GM19025 (cell line): ENCODE results near the gene ALKBH3.

ENCODE experiments used
- ATAC-seq: cut with Tn5 transposase; IDR thresholded peaks from one replicate; pipeline ENCODE4 v1.9.1; 2021; ENCODE audit warnings: mild to moderate bottlenecking, low read depth, moderate library complexity; ENCODE audit not compliant: unreplicated experiment

ALKBH3 gene

DNA sequence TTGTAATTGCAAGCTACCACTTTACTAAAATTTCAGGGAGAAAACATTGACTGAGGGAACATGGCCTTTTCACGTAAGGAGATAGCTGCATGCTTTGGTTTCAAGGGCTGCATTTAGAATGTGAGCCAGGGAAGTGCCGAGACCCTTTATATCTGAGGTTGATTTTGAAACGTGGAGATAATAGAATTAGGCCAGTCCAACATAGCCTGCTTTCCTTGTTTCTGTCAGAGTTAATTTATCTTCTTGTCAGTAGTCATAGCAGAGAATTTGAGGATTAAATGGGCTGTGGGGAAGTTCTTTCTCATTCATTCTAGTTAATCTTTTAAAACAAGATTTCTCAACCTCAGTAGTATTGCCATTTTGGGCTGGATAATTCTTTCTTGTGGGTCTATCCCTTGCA, 12.2 kb downstream of the ALKBH3 start:
- no peak for ATAC-seq

DNA sequence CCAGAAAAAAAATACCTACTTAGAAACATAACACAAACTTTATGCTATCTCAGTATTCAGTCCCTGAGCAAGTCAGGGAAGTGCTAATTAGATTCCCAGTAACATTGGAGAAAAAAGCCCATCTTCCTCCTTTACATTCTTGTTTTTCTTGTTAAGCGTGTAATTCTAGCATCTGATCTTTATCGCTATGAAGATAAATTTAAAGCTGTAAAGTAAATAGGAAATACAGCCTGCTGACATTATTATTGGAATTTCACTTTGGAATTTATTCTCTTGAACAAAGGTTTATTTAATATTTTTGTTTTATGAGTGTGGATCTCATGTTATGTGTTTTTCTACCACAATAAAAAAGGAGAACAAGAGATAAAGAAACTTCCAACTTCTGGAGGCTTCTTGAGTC, 13.9 kb downstream of the ALKBH3 start:
- ATAC-seq, result no peak

DNA sequence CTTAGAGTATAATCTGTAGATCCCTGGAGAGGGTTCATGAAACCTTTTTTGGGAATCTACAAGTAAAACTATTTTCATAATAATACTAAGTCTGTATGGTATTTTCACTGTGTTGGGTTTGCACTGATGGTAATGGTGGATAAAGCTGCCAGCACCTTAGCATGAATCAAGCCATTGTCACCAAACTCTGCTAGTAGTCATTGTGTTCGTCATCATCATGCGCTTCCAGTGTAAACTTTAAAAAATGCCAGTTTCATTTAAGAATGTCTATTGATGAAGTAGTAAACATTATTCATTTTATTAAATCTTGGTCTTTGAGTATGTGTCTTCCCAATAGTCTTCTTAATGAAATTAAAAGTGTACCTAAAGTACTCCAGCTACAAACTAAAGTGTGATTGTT, 15.0 kb downstream of the ALKBH3 start:
- ATAC-seq, result no peak

DNA sequence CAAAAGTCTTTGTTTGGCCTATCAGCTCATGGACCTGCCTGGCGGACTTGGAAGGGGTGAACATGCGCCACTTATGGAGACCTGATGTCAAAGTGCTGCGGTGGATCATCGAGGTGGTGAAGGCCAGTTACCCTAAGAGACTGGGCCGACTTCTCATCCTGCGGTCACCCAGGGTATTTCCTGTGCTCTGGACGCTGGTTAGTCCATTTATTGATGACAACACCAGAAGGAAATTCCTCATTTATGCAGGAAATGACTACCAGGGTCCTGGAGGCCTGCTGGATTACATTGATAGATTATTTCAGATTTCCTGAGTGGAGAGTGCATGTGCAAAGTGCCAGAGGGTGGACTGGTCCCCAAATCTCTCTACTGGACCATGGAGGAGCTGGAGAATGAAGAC, 17.9 kb downstream of the ALKBH3 start:
- ATAC-seq, result no peak

DNA sequence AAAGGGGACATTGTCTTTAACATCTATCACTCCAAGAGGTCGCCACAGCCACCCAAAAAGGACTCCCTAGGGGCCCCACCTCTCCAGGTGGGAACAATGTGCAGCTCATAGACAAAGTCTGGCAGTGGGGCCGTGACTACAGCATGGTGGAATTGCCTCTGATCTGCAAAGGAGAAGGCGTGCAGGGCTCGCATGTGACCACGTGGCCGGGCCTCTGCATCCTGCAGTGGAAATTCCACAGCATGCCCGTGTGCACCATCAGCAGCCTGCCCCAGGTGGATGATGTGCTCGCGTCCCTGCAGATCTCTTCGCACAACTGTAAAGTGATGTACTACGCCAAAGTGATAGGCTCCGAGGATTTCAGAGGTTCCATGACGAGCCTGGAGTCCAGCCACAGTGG, 18.5 kb downstream of the ALKBH3 start:
- no peak for ATAC-seq

DNA sequence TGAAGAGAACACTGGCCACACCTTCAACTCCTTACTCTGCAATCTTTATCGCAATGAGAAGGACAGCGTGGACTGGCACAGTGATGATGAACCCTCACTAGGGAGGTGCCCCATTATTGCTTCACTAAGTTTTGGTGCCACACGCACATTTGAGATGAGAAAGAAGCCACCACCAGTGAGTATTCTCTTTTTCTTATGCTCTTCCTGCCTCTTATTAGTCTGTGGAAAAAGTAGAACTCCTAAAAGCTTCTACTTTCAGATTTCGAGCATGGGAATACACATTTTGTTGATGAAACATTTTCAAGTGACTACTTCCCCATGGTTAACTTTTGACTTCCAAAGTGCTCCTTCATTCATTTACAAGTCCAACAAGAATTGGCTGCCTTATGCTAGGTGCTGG, 20.9 kb downstream of the ALKBH3 start:
- no peak for ATAC-seq

DNA sequence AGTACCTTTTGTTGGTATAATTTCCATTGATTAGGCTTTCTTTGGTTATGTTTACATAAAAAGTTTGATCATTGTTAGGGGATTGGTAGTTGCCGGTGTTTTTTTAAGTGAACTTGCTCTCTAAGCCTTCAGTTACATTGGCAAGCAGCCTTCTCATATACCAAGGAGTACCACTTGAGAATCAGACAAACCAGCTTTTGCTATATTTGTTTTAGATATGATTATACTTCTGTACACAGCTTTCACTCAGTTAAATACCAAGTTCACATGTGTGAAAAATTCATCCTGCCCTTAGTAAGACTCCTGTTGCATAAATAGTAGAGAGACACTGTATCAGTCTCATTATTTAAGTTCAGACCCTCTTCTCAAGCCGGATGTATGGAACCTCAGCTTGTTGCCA, 22.4 kb downstream of the ALKBH3 start:
- no peak for ATAC-seq

DNA sequence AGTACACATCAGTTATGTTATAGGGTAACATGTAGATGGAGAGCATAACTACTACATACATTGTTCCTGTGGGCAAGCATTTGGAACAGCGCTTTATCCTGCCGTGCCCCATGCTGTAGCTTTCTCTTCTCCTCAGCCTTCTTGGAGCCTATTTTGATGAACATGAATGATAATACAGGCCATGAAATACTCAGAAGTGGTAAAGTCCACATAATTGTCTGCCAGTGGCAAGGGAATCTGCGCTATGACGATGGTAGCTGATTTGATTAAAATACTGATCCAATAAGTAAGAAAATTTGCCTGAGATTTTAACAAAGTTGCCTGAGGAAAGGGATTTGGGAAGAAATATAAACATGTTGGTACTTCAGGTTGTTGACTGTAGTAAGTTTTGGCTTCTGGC, 23.3 kb downstream of the ALKBH3 start:
- no peak for ATAC-seq

DNA sequence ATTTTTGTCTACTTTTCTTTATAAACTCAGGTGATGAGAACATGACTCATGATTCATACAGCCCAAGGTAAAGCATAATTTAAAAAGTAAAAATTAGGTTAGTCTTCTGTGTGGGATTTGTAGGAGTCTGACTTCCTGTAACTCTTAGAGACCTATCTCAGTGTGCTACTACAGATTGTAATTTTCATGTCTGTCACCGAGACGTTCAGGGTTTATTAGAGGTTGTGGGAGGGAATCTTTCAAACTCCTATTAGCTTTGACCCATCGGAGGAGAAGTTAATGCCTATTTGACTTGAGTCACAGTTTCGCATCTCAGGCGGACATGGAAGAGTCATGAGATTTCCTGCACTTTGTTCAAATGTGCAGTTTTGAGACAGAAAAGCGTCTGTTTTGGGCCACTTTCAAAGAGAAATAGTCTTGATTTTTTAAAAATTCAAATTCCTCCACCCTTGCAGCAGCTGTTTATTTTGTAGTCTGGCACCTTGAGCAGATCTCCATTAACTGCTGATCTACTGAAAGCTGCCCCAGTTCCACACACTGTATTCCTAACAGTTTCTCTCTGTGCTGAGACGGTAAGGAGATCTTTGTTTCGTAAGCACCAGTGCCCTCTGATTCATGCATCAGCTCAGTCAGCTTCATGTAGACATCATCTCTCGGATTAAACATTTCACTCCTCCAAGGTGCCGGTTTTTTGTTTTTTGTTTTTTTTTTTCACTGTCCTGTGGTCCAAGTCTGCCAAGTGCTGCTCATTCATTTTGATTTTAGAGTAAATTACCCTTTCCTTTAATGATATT, 24.3 kb downstream of the ALKBH3 start:
- ATAC-seq, result no peak

DNA sequence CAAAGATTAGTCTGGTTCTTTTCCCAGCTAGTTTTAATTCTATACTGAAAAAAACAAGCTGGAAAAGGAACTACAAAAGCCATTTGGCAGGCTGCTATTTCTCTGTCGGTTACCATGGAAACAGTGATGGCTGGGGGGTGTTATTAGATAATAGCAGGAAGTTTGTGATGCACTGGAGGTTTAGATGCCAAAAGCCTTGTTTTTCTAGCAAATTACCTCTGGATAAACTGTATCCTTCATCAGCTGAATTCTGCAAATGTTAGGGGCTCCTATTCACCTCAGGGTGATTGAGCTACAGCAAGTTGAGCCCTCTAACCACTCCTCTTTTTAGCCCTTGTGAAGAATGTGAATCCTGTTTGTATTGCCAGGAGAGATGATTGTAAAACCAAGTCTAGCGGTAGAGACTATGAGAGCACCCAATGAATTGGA, 25.2 kb downstream of the ALKBH3 start:
- no peak for ATAC-seq

DNA sequence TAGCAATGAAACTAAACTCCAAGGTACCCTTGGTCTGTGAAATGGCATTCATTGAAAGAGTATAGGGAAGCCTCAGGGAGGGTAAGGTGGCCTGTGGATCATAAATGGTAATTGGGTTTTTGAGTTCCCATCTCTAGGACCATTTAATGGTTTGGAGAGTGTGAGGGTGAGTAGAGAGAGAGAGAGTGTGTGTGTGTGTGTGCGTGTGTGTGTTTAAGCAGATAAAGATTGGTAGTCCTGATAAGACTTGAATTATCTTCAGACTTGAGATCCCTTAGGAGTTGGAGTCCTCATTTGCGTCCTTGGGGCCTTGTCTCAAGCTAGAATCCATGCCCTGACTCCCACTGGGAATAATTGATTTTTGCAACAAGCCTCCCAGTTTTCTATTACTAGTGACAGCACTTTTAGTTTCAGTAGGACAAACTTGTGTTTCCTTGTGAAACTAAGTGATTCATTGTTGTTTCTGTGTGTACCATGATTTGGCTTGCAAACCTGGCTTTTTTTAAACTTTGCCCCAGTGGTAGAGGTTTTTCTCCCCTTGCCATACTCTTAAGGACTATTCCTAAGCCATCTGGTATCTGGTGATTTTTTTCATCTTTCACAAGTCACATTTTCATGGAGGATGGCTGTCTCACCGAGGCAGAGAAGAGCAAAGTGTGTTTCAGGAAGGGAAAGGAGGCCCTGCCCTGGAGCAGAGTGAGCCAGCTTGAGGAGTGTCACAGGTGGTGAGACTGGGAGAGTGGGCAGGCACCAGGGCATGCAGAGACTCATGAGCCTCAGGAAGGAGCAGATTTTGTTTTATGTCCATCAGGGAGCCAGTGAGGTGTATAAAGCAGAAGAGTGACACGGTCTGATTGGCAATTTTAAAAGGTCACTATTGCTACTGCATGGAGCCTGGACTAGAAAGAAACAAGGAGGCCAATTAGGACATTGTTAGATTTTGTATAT, 26.7 kb downstream of the ALKBH3 start:
- no peak for ATAC-seq

DNA sequence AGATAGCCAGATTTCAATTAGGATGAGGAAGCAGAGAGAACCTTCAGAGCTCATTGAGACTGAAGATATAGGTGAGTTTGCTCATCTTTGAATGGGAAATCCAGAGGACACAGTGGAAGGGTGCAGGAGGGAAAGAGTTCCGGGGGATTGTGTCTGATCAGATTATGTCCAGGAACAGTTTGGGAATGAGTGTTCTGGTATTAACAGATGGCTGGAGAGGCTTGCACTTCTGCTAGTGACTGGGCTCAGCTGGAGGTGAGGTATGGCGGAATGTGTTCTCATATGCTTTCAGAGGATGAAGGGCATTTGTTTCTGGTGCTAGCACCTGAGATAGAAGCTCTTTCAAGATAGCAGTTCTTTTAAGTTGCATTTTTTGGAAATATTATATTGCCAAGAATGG, 27.6 kb downstream of the ALKBH3 start:
- ATAC-seq, result no peak

DNA sequence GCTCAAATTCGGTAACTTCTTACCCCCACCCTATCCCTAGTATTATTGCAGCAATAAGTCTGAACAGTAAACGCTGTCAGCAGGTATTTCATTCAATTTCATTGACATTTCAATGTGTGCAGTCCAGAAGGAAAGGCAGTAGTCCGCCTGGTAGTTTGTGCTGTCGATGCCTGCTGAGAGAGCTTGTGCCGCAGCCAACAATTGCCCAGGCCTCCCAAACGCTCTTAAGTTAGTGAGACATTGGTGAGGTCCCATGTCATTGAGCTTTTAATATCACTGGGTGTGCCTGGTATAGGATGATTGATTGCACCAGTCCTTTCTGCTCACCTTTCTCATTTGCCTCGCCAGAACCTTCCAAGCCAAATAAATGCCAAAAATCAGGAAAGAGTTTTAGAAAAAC, 28.1 kb downstream of the ALKBH3 start:
- ATAC-seq, result no peak

DNA sequence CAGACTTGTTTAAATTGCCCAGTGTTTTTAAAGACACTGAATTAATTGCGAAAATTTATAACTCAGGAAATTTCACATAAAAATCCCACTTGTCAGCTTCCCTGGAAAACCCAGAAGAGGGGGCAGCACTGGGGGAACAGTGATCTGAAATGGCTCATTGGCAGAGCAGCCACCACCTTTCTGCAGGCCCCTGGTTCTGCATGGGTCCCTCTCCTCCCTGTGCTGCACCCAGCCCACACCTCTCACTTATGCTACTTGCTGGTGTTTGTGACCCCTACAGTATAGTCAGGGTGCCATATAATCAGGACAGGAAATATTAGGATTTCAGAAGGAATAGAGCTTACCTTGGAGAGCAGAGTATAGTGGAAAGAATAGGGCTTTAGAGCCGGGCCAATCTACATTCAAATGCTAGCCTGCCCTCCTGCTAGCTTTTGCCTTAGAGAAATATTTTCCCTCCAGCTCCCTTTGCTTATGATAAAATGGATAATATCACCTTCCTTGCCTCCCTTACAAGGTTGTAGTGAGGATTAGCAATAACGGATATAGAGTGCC, 33.3 kb downstream of the ALKBH3 start:
- ATAC-seq, result no peak

DNA sequence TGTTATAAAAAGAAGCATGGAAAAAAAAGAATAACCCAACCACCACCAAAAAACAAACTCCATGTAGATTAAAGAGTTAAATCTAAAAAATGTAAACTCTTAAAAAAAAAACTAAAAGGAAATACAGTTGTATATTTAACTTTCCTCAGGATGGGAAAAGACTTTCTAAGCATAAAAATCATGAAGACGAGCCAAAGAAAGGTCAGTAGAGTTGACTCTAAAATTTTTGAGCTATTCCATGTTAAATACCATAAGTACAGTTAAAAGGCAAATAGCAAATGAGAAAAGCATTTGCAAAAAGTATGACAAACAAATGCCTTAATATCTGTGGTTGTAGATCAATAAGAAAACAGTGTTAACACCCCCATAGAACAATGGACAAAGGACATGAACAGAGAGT, 33.8 kb downstream of the ALKBH3 start:
- no peak for ATAC-seq

DNA sequence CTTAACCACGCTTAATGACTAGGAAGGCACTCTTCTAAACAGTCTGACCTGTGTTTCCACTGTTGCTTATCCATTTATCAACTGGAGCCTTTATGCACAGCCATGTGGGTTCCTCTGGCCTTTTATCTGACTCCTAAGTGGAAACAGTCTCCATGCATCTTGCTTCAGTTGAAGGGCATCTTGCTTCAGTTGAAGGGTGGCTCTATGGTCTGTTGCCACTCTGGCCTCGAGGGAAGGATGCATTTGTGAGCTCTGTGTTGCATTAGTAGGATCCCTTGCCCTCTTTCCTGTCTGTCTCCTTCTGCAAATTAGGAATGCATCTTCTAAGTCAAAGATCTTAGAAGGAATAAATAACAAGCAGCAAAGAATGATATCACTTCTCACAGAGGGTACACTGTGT, 36.0 kb downstream of the ALKBH3 start:
- no peak for ATAC-seq

DNA sequence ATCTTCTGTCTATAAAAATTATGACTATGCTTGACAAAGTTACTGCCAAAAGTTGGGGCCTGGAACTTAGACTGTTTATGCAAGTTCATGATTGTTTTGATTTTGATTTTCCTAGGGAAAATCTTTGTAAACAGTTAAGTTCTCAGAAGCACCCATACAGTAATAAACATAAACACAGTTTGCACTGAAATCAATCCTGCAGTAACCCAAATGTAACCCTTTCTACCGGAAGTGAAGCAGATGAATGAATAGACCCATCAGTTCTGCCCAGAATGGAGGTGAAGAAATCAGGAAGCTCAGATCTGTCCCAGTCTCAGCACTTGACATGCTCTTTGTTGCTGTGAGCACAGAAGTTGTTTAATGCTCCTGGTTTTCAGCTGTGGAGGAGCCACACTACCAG, 37.2 kb downstream of the ALKBH3 start:
- ATAC-seq, result no peak

DNA sequence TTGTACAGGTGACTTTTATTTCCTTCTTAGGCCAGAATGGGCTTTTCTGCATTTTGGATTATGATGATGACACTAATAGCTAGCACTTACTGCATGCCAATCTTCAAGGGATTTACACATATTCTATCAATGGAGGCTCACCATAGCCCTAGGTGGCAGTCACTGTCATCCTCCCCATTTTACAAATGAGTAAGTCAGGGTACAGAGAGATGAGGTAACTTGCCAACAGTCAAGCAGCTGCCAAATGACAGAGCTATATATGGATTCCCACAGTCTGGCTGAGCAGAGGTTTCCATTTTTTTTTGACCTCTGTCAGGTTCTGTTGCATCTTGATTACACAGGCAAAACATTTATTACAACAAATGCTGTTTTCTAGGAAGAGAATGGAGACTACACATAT, 38.0 kb downstream of the ALKBH3 start:
- no peak for ATAC-seq

DNA sequence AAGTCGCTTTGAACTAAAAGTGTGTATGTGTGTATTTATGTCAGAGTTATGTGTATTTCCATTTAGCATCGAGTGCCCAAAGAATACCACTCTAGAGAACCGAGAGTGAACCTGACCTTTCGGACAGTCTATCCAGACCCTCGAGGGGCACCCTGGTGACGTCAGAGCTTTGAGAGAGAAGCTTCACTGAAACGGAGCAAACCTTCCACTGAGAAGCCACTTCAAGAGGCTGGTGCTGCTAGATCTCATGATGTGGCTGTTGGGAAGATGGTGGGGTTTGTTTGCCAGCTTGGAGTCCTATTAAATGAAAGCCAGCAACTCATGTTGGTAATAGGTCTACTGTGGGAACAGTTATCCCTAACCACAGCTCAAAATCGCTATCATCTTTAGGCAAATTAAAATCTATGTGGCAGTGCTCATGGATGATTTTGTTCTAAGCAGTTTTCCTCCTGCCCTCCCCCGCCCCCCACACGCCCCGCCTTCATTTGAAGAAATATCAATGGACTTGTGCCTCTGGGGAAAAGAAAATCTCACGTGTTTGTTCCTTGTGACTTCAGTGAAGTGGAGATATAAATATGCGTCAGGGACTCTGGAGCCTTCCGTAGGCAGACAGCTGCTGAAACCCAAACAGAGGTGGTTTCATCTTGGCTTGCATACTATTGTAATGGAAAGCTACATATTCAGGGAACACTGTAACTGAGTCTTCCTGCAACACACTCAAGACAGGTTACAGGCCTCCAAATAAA, 39.4 kb downstream of the ALKBH3 start:
- no peak for ATAC-seq

DNA sequence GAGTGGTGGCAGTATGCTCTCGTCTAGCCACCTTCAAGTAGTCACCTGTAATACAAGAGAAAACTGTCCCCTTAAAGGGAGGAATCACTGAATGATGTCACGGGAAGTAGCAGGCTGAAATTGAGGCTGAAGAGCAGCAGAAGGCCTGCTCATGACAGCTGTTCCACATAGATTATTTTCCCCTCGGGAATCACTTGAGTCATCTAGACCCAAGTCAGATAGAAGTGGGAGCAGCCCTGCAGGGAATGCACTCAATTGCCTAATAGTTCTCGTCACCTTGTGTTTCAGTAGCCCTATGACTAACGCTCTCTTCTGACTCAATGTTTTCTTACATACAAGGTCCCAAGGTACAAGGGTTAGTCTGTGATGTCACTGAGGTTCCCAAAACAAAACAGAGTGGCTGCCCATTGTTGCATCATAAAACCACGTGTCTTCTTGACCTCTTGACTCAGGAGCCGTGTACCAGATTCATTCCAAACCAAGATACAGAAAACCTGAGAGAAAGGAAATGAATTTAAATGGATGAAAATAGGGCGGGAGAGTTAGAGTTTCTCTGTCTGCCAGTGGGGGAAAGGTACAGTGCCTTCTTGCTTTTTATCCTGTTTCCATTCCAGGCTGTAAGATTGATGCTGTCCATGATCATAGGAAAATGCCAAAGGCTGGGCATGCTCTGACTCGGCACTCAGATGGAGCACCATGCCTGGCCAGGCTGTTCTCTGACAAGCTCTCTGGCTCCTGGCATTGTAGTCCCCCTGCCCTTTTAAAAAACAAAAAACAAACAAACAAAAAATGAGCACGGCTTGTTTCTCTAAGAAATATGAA, 40.2 kb downstream of the ALKBH3 start:
- no peak for ATAC-seq
